A549 treated with DMSO at 1 μM for 4 hours (cell line): ENCODE results near the gene LMO7. TPM values are rescaled to one million over a fixed set of nuclear protein-coding genes. Genes with fewer than 3 reads are reported as not detected.

ENCODE experiments used
- total RNA-seq: library from RNA; stranded (reverse); fragments of 200-300 nt; extraction: Qiagen RNA extraction; gene quantifications from 5 replicates; pipeline ENCODE4 v1.2.3, GENCODE V29; 2022; ENCODE audit warnings: low read depth

LMO7 gene
- total RNA-seq: 37.8 to 49.1 TPM (median 46.0 TPM) in 5 replicates

GRCh38 chr13:75635828-75636435, at the start of gene LMO7:
TSS of gene LMO7 (plus strand) at chr13:75636330. CDS start at chr13:75636658, 328 bp downstream.

Other genes starting within 250 kb of the LMO7 start
- gene TBC1D4, start 154.2 kb upstream of the LMO7 start, total RNA-seq: 16.1 to 21.7 TPM (median 19.7 TPM) in 5 replicates
- gene COMMD6, start 98.5 kb upstream of the LMO7 start, total RNA-seq: 133 to 161 TPM (median 152 TPM) in 5 replicates
- 45.9 to 54.9 TPM (median 51.7 TPM) in 5 replicates for gene UCHL3, start 86.5 kb upstream of the LMO7 start, total RNA-seq